ENCODE results near the gene WDR27.
"Not testable (repeated sequence)": the region's sequence is repeated elsewhere in the genome, so short reads cannot be mapped to it uniquely, and the experiment has no call there.

Gene WDR27

GRCh38 chr6:169618526-169619490 is 83.0 kb downstream of the WDR27 start:
- DNase-seq (ENCODE audit: low read depth in 4 of 4, low spot score in 1 of 4): no peak

GRCh38 chr6:169617562-169617961 is 84.3 kb downstream of the WDR27 start:
- no peak for DNase-seq (ENCODE audit: low read depth in 4 of 4, low spot score in 1 of 4)

- DNase-seq (ENCODE audit: low read depth in 4 of 4, low spot score in 1 of 4): not testable (repeated sequence)
Measured at GRCh38 chr6:169608609-169609008, 93.2 kb downstream of the WDR27 start.

- DNase-seq (ENCODE audit: low read depth in 4 of 4, low spot score in 1 of 4): no peak
Measured at GRCh38 chr6:169604076-169604475, 97.8 kb downstream of the WDR27 start.

- not testable (repeated sequence) for DNase-seq (ENCODE audit: low read depth in 4 of 4, low spot score in 1 of 4)
Measured at GRCh38 chr6:169601129-169601528, 100.7 kb downstream of the WDR27 start.

- no peak for DNase-seq (ENCODE audit: low read depth in 4 of 4, low spot score in 1 of 4)
Measured at GRCh38 chr6:169592558-169592957, 109.3 kb downstream of the WDR27 start.

GRCh38 chr6:169591616-169592015 is 110.2 kb downstream of the WDR27 start:
- no peak for DNase-seq (ENCODE audit: low read depth in 4 of 4, low spot score in 1 of 4)

GRCh38 chr6:169590376-169590939 is 111.4 kb downstream of the WDR27 start:
- no peak for DNase-seq (ENCODE audit: low read depth in 4 of 4, low spot score in 1 of 4)

- DNase-seq (ENCODE audit: low read depth in 4 of 4, low spot score in 1 of 4): no peak
Measured at GRCh38 chr6:169589699-169590257, 112.1 kb downstream of the WDR27 start.

GRCh38 chr6:169589293-169589692 is 112.5 kb downstream of the WDR27 start:
- no peak for DNase-seq (ENCODE audit: low read depth in 4 of 4, low spot score in 1 of 4)

- DNase-seq (ENCODE audit: low read depth in 4 of 4, low spot score in 1 of 4): no peak
Measured at GRCh38 chr6:169587975-169588374, 113.9 kb downstream of the WDR27 start.

GRCh38 chr6:169583886-169584541 is 117.8 kb downstream of the WDR27 start:
- DNase-seq (ENCODE audit: low read depth in 4 of 4, low spot score in 1 of 4): no peak

- no peak for DNase-seq (ENCODE audit: low read depth in 4 of 4, low spot score in 1 of 4)
Measured at GRCh38 chr6:169579407-169580111, 122.3 kb downstream of the WDR27 start.

GRCh38 chr6:169577974-169578373 is 123.9 kb downstream of the WDR27 start:
- no peak for DNase-seq (ENCODE audit: low read depth in 4 of 4, low spot score in 1 of 4)

GRCh38 chr6:169577236-169577635 is 124.6 kb downstream of the WDR27 start:
- DNase-seq (ENCODE audit: low read depth in 4 of 4, low spot score in 1 of 4): no peak

- DNase-seq (ENCODE audit: low read depth in 4 of 4, low spot score in 1 of 4): no peak
Measured at GRCh38 chr6:169575821-169576220, 126.0 kb downstream of the WDR27 start.

GRCh38 chr6:169575365-169575764 is 126.5 kb downstream of the WDR27 start:
- DNase-seq (ENCODE audit: low read depth in 4 of 4, low spot score in 1 of 4): no peak

- no peak for DNase-seq (ENCODE audit: low read depth in 4 of 4, low spot score in 1 of 4)
Measured at GRCh38 chr6:169574420-169574819, 127.4 kb downstream of the WDR27 start.

GRCh38 chr6:169573883-169574282 is 127.9 kb downstream of the WDR27 start:
- DNase-seq (ENCODE audit: low read depth in 4 of 4, low spot score in 1 of 4): no peak

GRCh38 chr6:169571123-169571962 is 130.5 kb downstream of the WDR27 start:
- no peak for DNase-seq (ENCODE audit: low read depth in 4 of 4, low spot score in 1 of 4)

Measured in stimulated activated CD4-positive, alpha-beta T cell treated with anti-CD3 and anti-CD28 coated beads, Interleukin-1b, Interleukin-23, amount 100 ng/mL, for 24 hours (primary cell).